Fibroblast of gingiva (primary cell): ENCODE data around the gene VARS2.
"Not testable (repeated sequence)": the region's sequence is repeated elsewhere in the genome, so short reads cannot be mapped to it uniquely, and the experiment has no call there.

Source experiments
- DNase-seq: peaks from one replicate; pipeline ENCODE4 v3.0.0-alpha.2; 2011; ENCODE audit warnings: low read depth

The VARS2 gene

GRCh38 chr6:30963641-30964040, 49.6 kb downstream of the VARS2 start:
- no peak for DNase-seq

- DNase-seq: no peak
These were observed 50.0 kb downstream of the VARS2 start for GRCh38 chr6:30964075-30964474.

GRCh38 chr6:30965140-30965601, 51.1 kb downstream of the VARS2 start:
- no peak for DNase-seq

GRCh38 chr6:30966154-30966553, 52.1 kb downstream of the VARS2 start:
- DNase-seq: no peak

- not testable (repeated sequence) for DNase-seq
These were observed 55.1 kb downstream of the VARS2 start for GRCh38 chr6:30969171-30969570.

GRCh38 chr6:30970946-30971345, 56.9 kb downstream of the VARS2 start:
- no peak for DNase-seq

GRCh38 chr6:30972816-30973215, 58.8 kb downstream of the VARS2 start:
- DNase-seq: no peak

- no peak for DNase-seq
These were observed 60.6 kb downstream of the VARS2 start for GRCh38 chr6:30974490-30975252.
